Esophagus muscularis mucosa (tissue), 3 donors: ENCODE results near the gene AUTS2.

Source experiments
- CTCF ChIP-seq, 3 experiments: fragments of 200-600 bp in 2 of 3; fragments of 450-650 bp in 1 of 3; sonication (generic) in 2 of 3; IDR thresholded peaks; one replicate each; pipeline ENCODE4 v1.5.1; 2017 to 2019; ENCODE audit warnings: antibody characterized with exemption in 3 of 3, mild to moderate bottlenecking in 2 of 3, moderate library complexity in 1 of 3
- POLR2A ChIP-seq: fragments of 450-650 bp; IDR thresholded peaks from one replicate; pipeline ENCODE4 v1.6.1; 2017; ENCODE audit warnings: antibody characterized with exemption, moderate library complexity, mild to moderate bottlenecking, low read depth
- POLR2AphosphoS5 ChIP-seq, 2 donors: sonication (generic); formaldehyde crosslinking; IDR thresholded peaks; one replicate each; pipeline ENCODE4 v1.6.1; 2017; ENCODE audit warnings: antibody characterized with exemption in 2 of 2

- TF ChIP-seq CTCF (IDR thresholded peaks at IDR 0.05) (no peak), POLR2A (no peak), POLR2AphosphoS5 (IDR thresholded peaks at IDR 0.05) (no peak)
Measured at GRCh38 chr7:70719125-70719524, 1120.8 kb downstream of the AUTS2 start.
